ENCODE results near the gene ZNF75A.

- no peak for TF ChIP-seq CTCF (IDR thresholded peaks at IDR 0.05)
- no peak for TF ChIP-seq EP300 (IDR thresholded peaks at IDR 0.05)
- no peak for TF ChIP-seq POLR2A (IDR thresholded peaks at IDR 0.05; ENCODE audit: low read depth)
- TF ChIP-seq POLR2AphosphoS5 (IDR thresholded peaks at IDR 0.05), result no peak
These were observed 45.5 kb upstream of the ZNF75A start for GRCh38 chr16:3259836-3260235.

All from esophagus muscularis mucosa (tissue), 4 donors.